ENCODE data around the gene ACSM5.

Gene ACSM5

GRCh38 chr16:20409398-20410120 is at the start of gene ACSM5:
Gene ACSM5 (plus strand): TSS chr16:20409534. CDS start chr16:20411485, 1,951 bp downstream.
- DNase-seq, result no peak

- no peak for DNase-seq
These were observed 49.3 kb upstream of the ACSM5 start for GRCh38 chr16:20359997-20360396.

GRCh38 chr16:20363191-20363590 is 46.1 kb upstream of the ACSM5 start:
- DNase-seq, result no peak

- no peak for DNase-seq
These were observed 45.3 kb upstream of the ACSM5 start for GRCh38 chr16:20364051-20364450.

- DNase-seq, result no peak
These were observed 39.8 kb upstream of the ACSM5 start for GRCh38 chr16:20369452-20370054.

- DNase-seq, result no peak
These were observed 36.6 kb upstream of the ACSM5 start for GRCh38 chr16:20372701-20373100.

- DNase-seq, result no peak
These were observed 32.2 kb upstream of the ACSM5 start for GRCh38 chr16:20377181-20377580.

GRCh38 chr16:20380782-20381181 is 28.6 kb upstream of the ACSM5 start:
- no peak for DNase-seq

- DNase-seq, result no peak
These were observed 27.0 kb upstream of the ACSM5 start for GRCh38 chr16:20382202-20382948.

GRCh38 chr16:20383106-20384029 is 26.0 kb upstream of the ACSM5 start:
- peak; percentile 14 for DNase-seq

- DNase-seq, result peak; percentile 20
These were observed 23.2 kb upstream of the ACSM5 start for GRCh38 chr16:20385844-20386832.

- DNase-seq, result no peak
These were observed 21.4 kb upstream of the ACSM5 start for GRCh38 chr16:20387978-20388377.

GRCh38 chr16:20388854-20389253 is 20.5 kb upstream of the ACSM5 start:
- DNase-seq, result no peak

GRCh38 chr16:20391045-20391444 is 18.3 kb upstream of the ACSM5 start:
- DNase-seq, result no peak

- no peak for DNase-seq
These were observed 15.3 kb upstream of the ACSM5 start for GRCh38 chr16:20393801-20394577.

- no peak for DNase-seq
These were observed 13.4 kb upstream of the ACSM5 start for GRCh38 chr16:20395946-20396345.

GRCh38 chr16:20396846-20397467 is 12.4 kb upstream of the ACSM5 start:
- DNase-seq, result no peak

- DNase-seq, result no peak
These were observed 11.8 kb upstream of the ACSM5 start for GRCh38 chr16:20397468-20398074.

- no peak for DNase-seq
These were observed 10.7 kb upstream of the ACSM5 start for GRCh38 chr16:20398603-20399002.

- no peak for DNase-seq
These were observed 10.1 kb upstream of the ACSM5 start for GRCh38 chr16:20399185-20399584.
